Measurements from ENCODE around the gene NOL11.

The NOL11 gene

GRCh38 chr17:67686241-67686640, 31.5 kb upstream of the NOL11 start:
- no peak overlapping the region for H3K4me3 ChIP-seq (ENCODE audit: low read depth, low read length)
- no peaks in the 10 kb centered on the region for H3K27me3 ChIP-seq (ENCODE audit: insufficient read depth, low read depth, severe bottlenecking)
- no peak overlapping the region for H3K27ac ChIP-seq
- H3K36me3 ChIP-seq, result no peaks in the 10 kb centered on the region
- DNase-seq, result no peak
- TF ChIP-seq, protein P1, sequence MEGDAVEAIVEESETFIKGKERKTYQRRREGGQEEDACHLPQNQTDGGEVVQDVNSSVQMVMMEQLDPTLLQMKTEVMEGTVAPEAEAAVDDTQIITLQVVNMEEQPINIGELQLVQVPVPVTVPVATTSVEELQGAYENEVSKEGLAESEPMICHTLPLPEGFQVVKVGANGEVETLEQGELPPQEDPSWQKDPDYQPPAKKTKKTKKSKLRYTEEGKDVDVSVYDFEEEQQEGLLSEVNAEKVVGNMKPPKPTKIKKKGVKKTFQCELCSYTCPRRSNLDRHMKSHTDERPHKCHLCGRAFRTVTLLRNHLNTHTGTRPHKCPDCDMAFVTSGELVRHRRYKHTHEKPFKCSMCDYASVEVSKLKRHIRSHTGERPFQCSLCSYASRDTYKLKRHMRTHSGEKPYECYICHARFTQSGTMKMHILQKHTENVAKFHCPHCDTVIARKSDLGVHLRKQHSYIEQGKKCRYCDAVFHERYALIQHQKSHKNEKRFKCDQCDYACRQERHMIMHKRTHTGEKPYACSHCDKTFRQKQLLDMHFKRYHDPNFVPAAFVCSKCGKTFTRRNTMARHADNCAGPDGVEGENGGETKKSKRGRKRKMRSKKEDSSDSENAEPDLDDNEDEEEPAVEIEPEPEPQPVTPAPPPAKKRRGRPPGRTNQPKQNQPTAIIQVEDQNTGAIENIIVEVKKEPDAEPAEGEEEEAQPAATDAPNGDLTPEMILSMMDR (IDR thresholded peaks at IDR 0.05; ENCODE audit: low read depth, low read length), result no peak
- H3K9me3 ChIP-seq (ENCODE audit: severe bottlenecking), result no peaks in the 10 kb centered on the region

- Histone ChIP-seq H3K4me3 (ENCODE audit: low read depth, low read length) (no peak overlapping the region), H3K27me3 (ENCODE audit: insufficient read depth, low read depth, severe bottlenecking) (no peaks in the 10 kb centered on the region), H3K36me3 (no peaks in the 10 kb centered on the region), H3K27ac (peak overlapping the region; percentile 84), H3K9me3 (ENCODE audit: severe bottlenecking) (no peaks in the 10 kb centered on the region)
- TF ChIP-seq, protein P1 (IDR thresholded peaks at IDR 0.05; ENCODE audit: low read depth, low read length), result no peak
- DNase-seq, result peak; percentile 89
These were observed 30.2 kb upstream of the NOL11 start for GRCh38 chr17:67687511-67687910.

GRCh38 chr17:67689534-67690177, 28.1 kb upstream of the NOL11 start:
- Histone ChIP-seq H3K4me3 (ENCODE audit: low read depth, low read length) (no peak overlapping the region), H3K9me3 (ENCODE audit: severe bottlenecking) (no peaks in the 10 kb centered on the region), H3K36me3 (no peaks in the 10 kb centered on the region), H3K27me3 (ENCODE audit: insufficient read depth, low read depth, severe bottlenecking) (no peaks in the 10 kb centered on the region), H3K27ac (peak overlapping the region; percentile 84; the same call in 1 of the 2 replicates)
- peak; percentile 55 for DNase-seq
- TF ChIP-seq, protein P1 (IDR thresholded peaks at IDR 0.05; ENCODE audit: low read depth, low read length), result peak; percentile 57

DNA sequence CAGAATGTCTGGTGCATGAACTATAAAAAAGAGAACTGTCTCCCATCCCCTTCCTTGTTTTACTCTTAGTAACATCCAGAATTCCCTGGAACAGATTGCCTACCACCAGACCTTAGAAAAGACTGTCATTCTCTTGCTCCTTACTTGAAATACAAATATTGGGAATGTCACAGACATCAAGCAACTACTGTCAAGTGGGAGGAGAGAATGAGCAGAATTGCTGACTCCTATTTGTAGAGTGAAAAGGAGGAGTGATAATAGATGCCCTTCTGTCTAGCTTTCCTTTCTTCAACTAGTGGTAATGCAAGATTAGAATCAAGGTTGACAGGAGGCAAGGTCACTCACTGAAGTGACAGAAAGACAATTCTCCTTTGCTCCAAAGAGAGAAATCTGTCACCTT, 23.9 kb upstream of the NOL11 start:
- DNase-seq, result no peak
- Histone ChIP-seq H3K36me3 (no peaks in the 10 kb centered on the region), H3K4me3 (ENCODE audit: low read depth, low read length) (no peak overlapping the region), H3K27ac (no peak overlapping the region), H3K9me3 (ENCODE audit: severe bottlenecking) (no peaks in the 10 kb centered on the region), H3K27me3 (ENCODE audit: insufficient read depth, low read depth, severe bottlenecking) (no peaks in the 10 kb centered on the region)
- TF ChIP-seq, protein P1 (IDR thresholded peaks at IDR 0.05; ENCODE audit: low read depth, low read length), result no peak

GRCh38 chr17:67696347-67696746, 21.4 kb upstream of the NOL11 start:
- TF ChIP-seq, protein P1 (IDR thresholded peaks at IDR 0.05; ENCODE audit: low read depth, low read length), result no peak
- H3K9me3 ChIP-seq (ENCODE audit: severe bottlenecking), result peaks cover 4% of the 10 kb centered on the region
- no peak for DNase-seq

More at GRCh38 chr17:67696347-67696746, 21.4 kb upstream of the NOL11 start:
- H3K36me3 ChIP-seq, result no peaks in the 10 kb centered on the region
- no peak overlapping the region for H3K4me3 ChIP-seq (ENCODE audit: low read depth, low read length)
- H3K27ac ChIP-seq, result no peak overlapping the region
- no peaks in the 10 kb centered on the region for H3K27me3 ChIP-seq (ENCODE audit: insufficient read depth, low read depth, severe bottlenecking)
